GM13976 (cell line): ENCODE measurements around the gene HSFX3.
"Not testable (repeated sequence)": the region's sequence is repeated elsewhere in the genome, so short reads cannot be mapped to it uniquely, and the experiment has no call there.

Experiments used
- DNase-seq: peaks from one replicate; pipeline ENCODE4 v3.0.0; 2012; ENCODE audit warnings: low spot score
- CTCF ChIP-seq: IDR thresholded peaks from 2 replicates; pipeline ENCODE4 v1.5.1; 2012; ENCODE audit warnings: borderline replicate concordance, mild to moderate bottlenecking; ENCODE audit not compliant: insufficient read depth; ENCODE audit errors: extremely low read depth, missing control alignments, control extremely low read depth
- in situ Hi-C: fragments of 300-500 bp; cut with MboI; formaldehyde crosslinking; loops from one replicate; pipeline ENCODE4 v1.12.0; 2022; ENCODE audit warnings: low sequenced_read_pairs, mixed read lengths, inconsistent platforms; ENCODE audit not compliant: unreplicated experiment

The HSFX3 gene

GRCh38 chrX:149549701-149550100 is at the start of gene HSFX3:
Gene HSFX3, minus strand, starts transcription at chrX:149549924. Its CDS starts 72 bp downstream, at chrX:149549852.
- DNase-seq, in situ Hi-C loops: not testable (repeated sequence)

- in situ Hi-C loops, DNase-seq: not testable (repeated sequence)
These were observed 48.9 kb upstream of the HSFX3 start for GRCh38 chrX:149598603-149599002.

GRCh38 chrX:149595943-149596342 is 46.2 kb upstream of the HSFX3 start:
- in situ Hi-C loops, DNase-seq: not testable (repeated sequence)

- in situ Hi-C loops, DNase-seq: not testable (repeated sequence)
These were observed 45.5 kb upstream of the HSFX3 start, which contains the start of gene HSFX2 for GRCh38 chrX:149595214-149595613. Gene HSFX2, minus strand, starts transcription at chrX:149595314. Its CDS starts 614 bp downstream, at chrX:149594700.

- DNase-seq, in situ Hi-C loops: not testable (repeated sequence)
These were observed 41.3 kb upstream of the HSFX3 start for GRCh38 chrX:149590993-149591392.

GRCh38 chrX:149587359-149587758 is 37.6 kb upstream of the HSFX3 start, which contains the start of gene MAGEA9B:
Gene MAGEA9B, minus strand, starts transcription at chrX:149587459. Its CDS starts 4,280 bp downstream, at chrX:149583179.
- in situ Hi-C loops, DNase-seq: not testable (repeated sequence)

GRCh38 chrX:149585631-149586030 is 35.9 kb upstream of the HSFX3 start:
- DNase-seq, in situ Hi-C loops: not testable (repeated sequence)

- in situ Hi-C loops, DNase-seq: not testable (repeated sequence)
These were observed 23.7 kb upstream of the HSFX3 start for GRCh38 chrX:149573456-149573855.

- TF ChIP-seq CTCF: no peak
- no peak for DNase-seq
- in situ Hi-C loops: no loop called here
These were observed 23.0 kb upstream of the HSFX3 start for GRCh38 chrX:149572743-149573142.

GRCh38 chrX:149571770-149572169 is 22.0 kb upstream of the HSFX3 start:
- TF ChIP-seq CTCF: no peak
- no peak for DNase-seq
- in situ Hi-C loops: no loop called here

- in situ Hi-C loops: no loop called here
- no peak for DNase-seq
- TF ChIP-seq CTCF: no peak
These were observed 20.9 kb upstream of the HSFX3 start for GRCh38 chrX:149570668-149571067.
